Measurements from ENCODE around the gene ZNF783. TPM values are rescaled to one million over a fixed set of nuclear protein-coding genes. Genes with fewer than 3 reads are reported as not detected.
"Not testable (repeated sequence)": the region's sequence is repeated elsewhere in the genome, so short reads cannot be mapped to it uniquely, and the experiment has no call there.

Gene ZNF783
- total RNA-seq, 1 experiment from 2014 or later = 10.8 TPM

- H3K4me1 ChIP-seq (ENCODE audit: insufficient read depth, low read length, poor library complexity, severe bottlenecking) = peaks cover 10% of the 10 kb centered on the region
- BruUV-seq (replicated peaks) = no TSS peak
- H3K4me3 ChIP-seq (ENCODE audit: low read depth, low read length, poor library complexity, severe bottlenecking) = no peak overlapping the region
- no peaks in the 10 kb centered on the region for H3K36me3 ChIP-seq (ENCODE audit: insufficient read depth, low read length, poor library complexity, severe bottlenecking)
- TF ChIP-seq CTCF (conservative IDR thresholded peaks at IDR 0.05; ENCODE audit: low read depth, low read length) (no peak), EZH2 (IDR thresholded peaks at IDR 0.05; ENCODE audit: borderline replicate concordance, low read depth, low read length, poor library complexity, severe bottlenecking) (no peak)
- H3K9me3 ChIP-seq (ENCODE audit: low read depth, low read length, poor library complexity, severe bottlenecking) = no peaks in the 10 kb centered on the region
- no peak for DNase-seq (ENCODE audit: low spot score)
- CTCF ChIA-PET = no interaction called here
- no peaks in the 10 kb centered on the region for H3K27me3 ChIP-seq (replicated peaks; ENCODE audit: insufficient read depth, low read depth, low read length, poor library complexity)
- intact Hi-C loops (cut with micrococcal nuclease; ENCODE audit: unreplicated experiment) = no loop called here
- POLR2A ChIA-PET (ENCODE audit: low non-redundant PET) = no interaction called here
- H3K27ac ChIP-seq (ENCODE audit: low read depth, low read length, poor library complexity, severe bottlenecking) = no peak overlapping the region
These were observed 36.9 kb upstream of the ZNF783 start for GRCh38 chr7:149225106-149225505.

- POLR2A ChIA-PET (ENCODE audit: low non-redundant PET) = interaction anchor here (0.7 kb wide), 1 partner anchor 15 kb away, joined by 3 read pairs; no protein-coding TSS in a partner anchor
- no peak for TF ChIP-seq EZH2 (IDR thresholded peaks at IDR 0.05; ENCODE audit: borderline replicate concordance, low read depth, low read length, poor library complexity, severe bottlenecking)
- no peak for TF ChIP-seq CTCF (conservative IDR thresholded peaks at IDR 0.05; ENCODE audit: low read depth, low read length)
These were observed 36.3 kb upstream of the ZNF783 start for GRCh38 chr7:149225656-149226055.

GRCh38 chr7:149226366-149226765 lies 35.6 kb upstream of the ZNF783 start:
- DNase-seq (ENCODE audit: low spot score); H3K27me3 ChIP-seq (replicated peaks; ENCODE audit: insufficient read depth, low read depth, low read length, poor library complexity); H3K9me3 ChIP-seq (ENCODE audit: low read depth, low read length, poor library complexity, severe bottlenecking); H3K4me1 ChIP-seq (ENCODE audit: insufficient read depth, low read length, poor library complexity, severe bottlenecking); H3K36me3 ChIP-seq (ENCODE audit: insufficient read depth, low read length, poor library complexity, severe bottlenecking); BruUV-seq (replicated peaks); H3K27ac ChIP-seq (ENCODE audit: low read depth, low read length, poor library complexity, severe bottlenecking); intact Hi-C loops (cut with micrococcal nuclease; ENCODE audit: unreplicated experiment); H3K4me3 ChIP-seq (ENCODE audit: low read depth, low read length, poor library complexity, severe bottlenecking); CTCF ChIA-PET: not testable (repeated sequence)
- POLR2A ChIA-PET (ENCODE audit: low non-redundant PET) = interaction anchor here (0.7 kb wide), 1 partner anchor 14 kb away, joined by 3 read pairs; no protein-coding TSS in a partner anchor

More at GRCh38 chr7:149225656-149226055, 36.3 kb upstream of the ZNF783 start:
- H3K4me1 ChIP-seq (ENCODE audit: insufficient read depth, low read length, poor library complexity, severe bottlenecking) = peaks cover 10% of the 10 kb centered on the region
- H3K27ac ChIP-seq (ENCODE audit: low read depth, low read length, poor library complexity, severe bottlenecking) = no peak overlapping the region
- no peaks in the 10 kb centered on the region for H3K36me3 ChIP-seq (ENCODE audit: insufficient read depth, low read length, poor library complexity, severe bottlenecking)
- BruUV-seq (replicated peaks) = no TSS peak
- CTCF ChIA-PET = no interaction called here
- H3K4me3 ChIP-seq (ENCODE audit: low read depth, low read length, poor library complexity, severe bottlenecking) = no peak overlapping the region
- no peaks in the 10 kb centered on the region for H3K9me3 ChIP-seq (ENCODE audit: low read depth, low read length, poor library complexity, severe bottlenecking)
- intact Hi-C loops (cut with micrococcal nuclease; ENCODE audit: unreplicated experiment) = no loop called here
- no peaks in the 10 kb centered on the region for H3K27me3 ChIP-seq (replicated peaks; ENCODE audit: insufficient read depth, low read depth, low read length, poor library complexity)
- DNase-seq (ENCODE audit: low spot score) = no peak

GRCh38 chr7:149226840-149227494 lies 35.0 kb upstream of the ZNF783 start:
- DNase-seq (ENCODE audit: low spot score) = no peak
- CTCF ChIA-PET = no interaction called here
- Histone ChIP-seq H3K9me3 (ENCODE audit: low read depth, low read length, poor library complexity, severe bottlenecking) (no peaks in the 10 kb centered on the region), H3K4me3 (ENCODE audit: low read depth, low read length, poor library complexity, severe bottlenecking) (no peak overlapping the region), H3K36me3 (ENCODE audit: insufficient read depth, low read length, poor library complexity, severe bottlenecking) (no peaks in the 10 kb centered on the region), H3K27me3 (replicated peaks; ENCODE audit: insufficient read depth, low read depth, low read length, poor library complexity) (no peaks in the 10 kb centered on the region), H3K4me1 (ENCODE audit: insufficient read depth, low read length, poor library complexity, severe bottlenecking) (peaks cover 10% of the 10 kb centered on the region), H3K27ac (ENCODE audit: low read depth, low read length, poor library complexity, severe bottlenecking) (no peak overlapping the region)
- no peak for TF ChIP-seq CTCF (conservative IDR thresholded peaks at IDR 0.05; ENCODE audit: low read depth, low read length)
- TF ChIP-seq EZH2 (IDR thresholded peaks at IDR 0.05; ENCODE audit: borderline replicate concordance, low read depth, low read length, poor library complexity, severe bottlenecking) = no peak
- BruUV-seq (replicated peaks) = no TSS peak
- POLR2A ChIA-PET (ENCODE audit: low non-redundant PET) = no interaction called here
- intact Hi-C loops (cut with micrococcal nuclease; ENCODE audit: unreplicated experiment) = no loop called here
